ENCODE measurements around the gene PGF. TPM values are rescaled to one million over a fixed set of nuclear protein-coding genes. Genes with fewer than 3 reads are reported as not detected.
A peak's percentile ranks its signal among the peaks of the same experiment; 100 is the strongest.

Gene PGF
- total and polyA plus RNA-seq, 2 experiments from 2014 or later = 25.0 to 31.0 TPM

- Histone ChIP-seq H3K27me3 (no peaks in the 10 kb centered on the region), H4K20me1 (ENCODE audit: insufficient read depth, poor library complexity, severe bottlenecking) (no peaks in the 10 kb centered on the region)
- whole genome bisulfite sequencing (ENCODE audit: low lambda C conversion rate, missing lambda C conversion rate) = 87% methylated on average over 6 of the region's 6 CpGs
Observed at GRCh38 chr14:74907744-74908143, 47.7 kb downstream of the PGF start.

DNA sequence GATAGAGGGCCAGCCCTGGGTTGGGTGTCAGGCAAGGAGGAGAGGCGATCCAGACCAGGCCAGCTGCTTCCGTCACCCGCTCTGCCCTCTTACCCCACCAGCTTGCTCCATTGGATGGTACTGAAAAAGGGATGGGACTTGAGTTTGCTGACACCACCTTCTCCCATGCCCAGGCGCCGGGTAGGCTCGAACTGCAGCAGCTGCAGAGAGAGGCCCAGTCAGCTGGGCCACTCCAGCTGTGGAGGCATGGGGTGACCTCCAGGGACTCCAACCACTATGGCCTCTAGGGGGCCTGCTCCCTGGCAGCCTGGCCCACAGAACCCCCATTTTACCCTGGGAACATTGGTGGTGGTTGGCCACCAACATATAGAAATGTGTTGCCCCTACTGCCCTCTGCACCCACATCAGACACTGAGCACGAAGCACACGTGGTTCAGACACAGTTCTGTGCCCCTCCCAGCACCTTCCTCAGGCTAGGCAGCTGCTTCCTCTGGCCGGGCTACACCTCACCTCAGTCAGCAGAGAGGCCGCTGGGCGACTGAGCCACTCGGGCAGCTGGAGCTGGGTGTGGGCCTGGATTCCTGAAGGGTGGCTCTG lies 48.4 kb downstream of the PGF start:
- Histone ChIP-seq H3K9me3 (ENCODE audit: low read depth) (no peaks in the 10 kb centered on the region), H3K79me2 (no peaks in the 10 kb centered on the region), H3K4me2 (no peak overlapping the region), H3K27me3 (no peaks in the 10 kb centered on the region), H3K27ac (no peak overlapping the region), H3K4me1 (ENCODE audit: insufficient read depth) (no peaks in the 10 kb centered on the region), H3K36me3 (replicated peaks; ENCODE audit: insufficient read depth, low read depth) (no peaks in the 10 kb centered on the region), H3K4me3 (no peak overlapping the region), H2AFZ (no peak overlapping the region), H4K20me1 (ENCODE audit: insufficient read depth, poor library complexity, severe bottlenecking) (no peaks in the 10 kb centered on the region), H3K9me2 (replicated peaks; ENCODE audit: insufficient read depth) (no peaks in the 10 kb centered on the region)
- DNase-seq (ENCODE audit: low spot score) = no peak
- TF ChIP-seq EZH2 (IDR thresholded peaks at IDR 0.05; ENCODE audit: borderline replicate concordance) (no peak), EZH2phosphoT487 (IDR thresholded peaks at IDR 0.05; ENCODE audit: low read depth, severe bottlenecking, unreplicated experiment) (no peak)
- TF ChIP-seq, protein P1, sequence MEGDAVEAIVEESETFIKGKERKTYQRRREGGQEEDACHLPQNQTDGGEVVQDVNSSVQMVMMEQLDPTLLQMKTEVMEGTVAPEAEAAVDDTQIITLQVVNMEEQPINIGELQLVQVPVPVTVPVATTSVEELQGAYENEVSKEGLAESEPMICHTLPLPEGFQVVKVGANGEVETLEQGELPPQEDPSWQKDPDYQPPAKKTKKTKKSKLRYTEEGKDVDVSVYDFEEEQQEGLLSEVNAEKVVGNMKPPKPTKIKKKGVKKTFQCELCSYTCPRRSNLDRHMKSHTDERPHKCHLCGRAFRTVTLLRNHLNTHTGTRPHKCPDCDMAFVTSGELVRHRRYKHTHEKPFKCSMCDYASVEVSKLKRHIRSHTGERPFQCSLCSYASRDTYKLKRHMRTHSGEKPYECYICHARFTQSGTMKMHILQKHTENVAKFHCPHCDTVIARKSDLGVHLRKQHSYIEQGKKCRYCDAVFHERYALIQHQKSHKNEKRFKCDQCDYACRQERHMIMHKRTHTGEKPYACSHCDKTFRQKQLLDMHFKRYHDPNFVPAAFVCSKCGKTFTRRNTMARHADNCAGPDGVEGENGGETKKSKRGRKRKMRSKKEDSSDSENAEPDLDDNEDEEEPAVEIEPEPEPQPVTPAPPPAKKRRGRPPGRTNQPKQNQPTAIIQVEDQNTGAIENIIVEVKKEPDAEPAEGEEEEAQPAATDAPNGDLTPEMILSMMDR (IDR thresholded peaks at IDR 0.05; ENCODE audit: poor library complexity) = no peak
- WGBS (ENCODE audit: low lambda C conversion rate, missing lambda C conversion rate) = 93% methylated on average over 12 of the region's 12 CpGs

More at GRCh38 chr14:74907744-74908143, 47.7 kb downstream of the PGF start:
- Histone ChIP-seq H3K4me3 (no peak overlapping the region), H2AFZ (no peak overlapping the region), H3K79me2 (no peaks in the 10 kb centered on the region), H3K36me3 (replicated peaks; ENCODE audit: insufficient read depth, low read depth) (no peaks in the 10 kb centered on the region), H3K9me2 (replicated peaks; ENCODE audit: insufficient read depth) (no peaks in the 10 kb centered on the region), H3K4me2 (no peak overlapping the region), H3K4me1 (ENCODE audit: insufficient read depth) (no peaks in the 10 kb centered on the region), H3K9me3 (ENCODE audit: low read depth) (no peaks in the 10 kb centered on the region), H3K27ac (no peak overlapping the region)
- DNase-seq (ENCODE audit: low spot score) = no peak
- TF ChIP-seq EZH2 (IDR thresholded peaks at IDR 0.05; ENCODE audit: borderline replicate concordance) = no peak
- TF ChIP-seq EZH2phosphoT487 (IDR thresholded peaks at IDR 0.05; ENCODE audit: low read depth, severe bottlenecking, unreplicated experiment) = no peak
- TF ChIP-seq, protein P1 (IDR thresholded peaks at IDR 0.05; ENCODE audit: poor library complexity) = no peak

GRCh38 chr14:74905595-74906142 lies 49.7 kb downstream of the PGF start:
- H3K27me3 ChIP-seq = no peaks in the 10 kb centered on the region
- H3K36me3 ChIP-seq (replicated peaks; ENCODE audit: insufficient read depth, low read depth) = no peaks in the 10 kb centered on the region
- no peaks in the 10 kb centered on the region for H3K4me1 ChIP-seq (ENCODE audit: insufficient read depth)
- TF ChIP-seq EZH2phosphoT487 (IDR thresholded peaks at IDR 0.05; ENCODE audit: low read depth, severe bottlenecking, unreplicated experiment) = no peak
- TF ChIP-seq, protein P1 (IDR thresholded peaks at IDR 0.05; ENCODE audit: poor library complexity) = peak; percentile 96
- no peaks in the 10 kb centered on the region for H4K20me1 ChIP-seq (ENCODE audit: insufficient read depth, poor library complexity, severe bottlenecking)
- 54% methylated on average over 14 of the region's 14 CpGs for WGBS (ENCODE audit: low lambda C conversion rate, missing lambda C conversion rate)
- no peaks in the 10 kb centered on the region for H3K79me2 ChIP-seq
- H3K4me2 ChIP-seq = no peak overlapping the region
- H3K9me2 ChIP-seq (replicated peaks; ENCODE audit: insufficient read depth) = no peaks in the 10 kb centered on the region
- H3K4me3 ChIP-seq = no peak overlapping the region
- peak; percentile 81 for DNase-seq (ENCODE audit: low spot score)
- H3K27ac ChIP-seq = no peak overlapping the region
- H2AFZ ChIP-seq = no peak overlapping the region
- H3K9me3 ChIP-seq (ENCODE audit: low read depth) = no peaks in the 10 kb centered on the region

All from hepatocyte (in vitro differentiated cells).